Fibroblast of lung (primary cell): ENCODE measurements around the gene HNRNPM. TPM values are rescaled to one million over a fixed set of nuclear protein-coding genes. Genes with fewer than 3 reads are reported as not detected.

ENCODE experiments used
- DNase-seq, 2 donors: peaks; one replicate each; pipeline versions ENCODE4 v3.0.0 to v3.0.0-alpha.2; 2010; ENCODE audit warnings: low read depth in 2 of 2
- H2AFZ ChIP-seq: 2 replicates; pipeline ENCODE4 v1.5.1; 2012; ENCODE audit warnings: low read length, control low read depth, inconsistent platforms
- H3K27ac ChIP-seq: 2 replicates; pipeline ENCODE4 v1.5.1; 2011; ENCODE audit warnings: low read length, control low read depth; ENCODE audit not compliant: insufficient read depth
- H3K27me3 ChIP-seq: 2 replicates; pipeline ENCODE4 v1.5.1; 2011; ENCODE audit warnings: mild to moderate bottlenecking, low read length; ENCODE audit not compliant: control insufficient read depth, insufficient read depth
- H3K36me3 ChIP-seq: 2 replicates; pipeline ENCODE4 v1.5.1; 2011; ENCODE audit warnings: low read length; ENCODE audit not compliant: control insufficient read depth, insufficient read depth
- H3K4me1 ChIP-seq: 2 replicates; pipeline ENCODE4 v1.5.1; 2011; ENCODE audit warnings: low read length; ENCODE audit not compliant: control insufficient read depth, insufficient read depth; ENCODE audit errors: extremely low read depth
- H3K4me2 ChIP-seq: 2 replicates; pipeline ENCODE4 v1.5.1; 2011; ENCODE audit warnings: low read length, control low read depth; ENCODE audit not compliant: insufficient read depth; ENCODE audit errors: extremely low read depth
- H3K4me3 ChIP-seq, 4 experiments: fragments of 200-600 bp in 1 of 4; sonication (generic) in 1 of 4; replicated peaks in 1 of 4; 2 replicates each; pipeline ENCODE4 v1.5.1; 2011 to 2016; ENCODE audit warnings: low read length in 4 of 4, low read depth in 3 of 4, mild to moderate bottlenecking in 3 of 4, control low read depth in 2 of 4, inconsistent platforms in 1 of 4, mixed read lengths in 1 of 4; ENCODE audit not compliant: insufficient read depth in 1 of 4; ENCODE audit errors: control extremely low read depth in 1 of 4
- H3K79me2 ChIP-seq: 2 replicates; pipeline ENCODE4 v1.5.1; 2012; ENCODE audit warnings: mild to moderate bottlenecking, low read length, inconsistent platforms; ENCODE audit not compliant: control insufficient read depth, insufficient read depth
- H3K9ac ChIP-seq: 2 replicates; pipeline ENCODE4 v1.5.1; 2011; ENCODE audit warnings: mild to moderate bottlenecking, low read length, control low read depth; ENCODE audit not compliant: insufficient read depth
- H3K9me3 ChIP-seq: 2 replicates; pipeline ENCODE4 v1.5.1; 2012; ENCODE audit warnings: low read depth, low read length; ENCODE audit not compliant: control insufficient read depth, insufficient read depth
- H4K20me1 ChIP-seq: 2 replicates; pipeline ENCODE4 v1.5.1; 2011; ENCODE audit warnings: low read length; ENCODE audit not compliant: control insufficient read depth, insufficient read depth; ENCODE audit errors: extremely low read depth
- CTCF ChIP-seq, 2 donors: IDR thresholded peaks in 1 of 2; conservative IDR thresholded peaks in 1 of 2; 1 replicate in 1 of 2; 2 replicates in 1 of 2; pipeline ENCODE4 v1.5.1; 2011 to 2012; ENCODE audit warnings: low read length in 2 of 2, control low read depth in 1 of 2, inconsistent platforms in 1 of 2, low read depth in 1 of 2, mild to moderate bottlenecking in 1 of 2
- EZH2 ChIP-seq: IDR thresholded peaks from 2 replicates; pipeline ENCODE4 v1.5.1; 2012; ENCODE audit warnings: low read length, control low read depth, mild to moderate bottlenecking; ENCODE audit errors: missing control alignments
- polyA plus RNA-seq, 2 donors: library from polyadenylated mRNA; depleted of rRNA in 1 of 2; stranded (reverse) in 1 of 2; unstranded in 1 of 2; fragments of >200 nt; gene quantifications; 2 replicates each; pipeline ENCODE4 v1.2.1, GENCODE V29; 2011 to 2012; ENCODE audit warnings: missing spikeins in 1 of 2
- total RNA-seq: library from RNA; depleted of rRNA; stranded (reverse); fragments of >200 nt; gene quantifications from 2 replicates; pipeline ENCODE4 v1.2.1, GENCODE V29; 2014

The HNRNPM gene
- total and polyA plus RNA-seq, 2 donors (not counting 1 experiment from before 2014, with no cell fraction given): 51.5 to 104 TPM

GRCh38 chr19:8458380-8458779, 13.6 kb downstream of the HNRNPM start:
- H3K9me3 ChIP-seq: no peaks in the 10 kb centered on the region
- TF ChIP-seq EZH2: no peak
- no peak for TF ChIP-seq CTCF (conservative IDR thresholded peaks at IDR 0.05 in 1 of 2, IDR thresholded peaks at IDR 0.05 in 1 of 2; ENCODE audit: low read depth in 1 of 2, low read length in 2 of 2)
- H3K36me3 ChIP-seq: peaks cover 4% of the 10 kb centered on the region
- no peak overlapping the region for H3K9ac ChIP-seq
- H4K20me1 ChIP-seq: no peaks in the 10 kb centered on the region
- peaks cover 29% of the 10 kb centered on the region for H3K4me1 ChIP-seq
- H3K4me2 ChIP-seq: no peak overlapping the region
- peaks cover 95% of the 10 kb centered on the region for H3K79me2 ChIP-seq
- DNase-seq: no peak
- H3K27me3 ChIP-seq: no peaks in the 10 kb centered on the region
- no peak overlapping the region for H3K4me3 ChIP-seq
- peak overlapping the region; percentile 50 for H3K27ac ChIP-seq
- H2AFZ ChIP-seq: no peak overlapping the region

- Histone ChIP-seq H3K79me2 (peaks cover 94% of the 10 kb centered on the region), H3K4me1 (peaks cover 29% of the 10 kb centered on the region), H2AFZ (no peak overlapping the region), H3K4me3 (no peak overlapping the region), H3K4me2 (peak overlapping the region; percentile 70), H3K27me3 (no peaks in the 10 kb centered on the region), H3K36me3 (peaks cover 4% of the 10 kb centered on the region), H3K9ac (no peak overlapping the region), H4K20me1 (no peaks in the 10 kb centered on the region), H3K9me3 (no peaks in the 10 kb centered on the region), H3K27ac (peak overlapping the region; percentile 50)
- no peak for DNase-seq
- TF ChIP-seq EZH2 (no peak), CTCF (conservative IDR thresholded peaks at IDR 0.05 in 1 of 2, IDR thresholded peaks at IDR 0.05 in 1 of 2; ENCODE audit: low read depth in 1 of 2, low read length in 2 of 2) (no peak)
Measured at GRCh38 chr19:8459095-8459494, 14.3 kb downstream of the HNRNPM start.

- Histone ChIP-seq H3K27ac (peak overlapping the region; percentile 50), H3K9me3 (no peaks in the 10 kb centered on the region), H3K36me3 (peaks cover 4% of the 10 kb centered on the region), H2AFZ (no peak overlapping the region), H3K9ac (no peak overlapping the region), H3K4me1 (peaks cover 29% of the 10 kb centered on the region), H4K20me1 (no peaks in the 10 kb centered on the region), H3K4me3 (peak overlapping the region in 2 of 4 experiments; percentile 13 to 23), H3K4me2 (peak overlapping the region; percentile 70), H3K27me3 (no peaks in the 10 kb centered on the region), H3K79me2 (peaks cover 93% of the 10 kb centered on the region)
- DNase-seq: peak; percentile 69 to 82
- TF ChIP-seq CTCF (conservative IDR thresholded peaks at IDR 0.05 in 1 of 2, IDR thresholded peaks at IDR 0.05 in 1 of 2; ENCODE audit: low read depth in 1 of 2, low read length in 2 of 2) (no peak), EZH2 (no peak)
Measured at GRCh38 chr19:8459520-8460270, 14.9 kb downstream of the HNRNPM start.
